Mesodermal cell (in vitro differentiated cells): ENCODE measurements around the gene FCN2.

Experiments used
- H3K27ac ChIP-seq: 2 replicates; pipeline ENCODE4 v1.7.0; 2013; ENCODE audit warnings: mild to moderate bottlenecking, low read depth, low read length, moderate library complexity; ENCODE audit not compliant: severe bottlenecking
- H3K36me3 ChIP-seq: 2 replicates; pipeline ENCODE4 v1.7.1; 2013; ENCODE audit warnings: mild to moderate bottlenecking, low read length, moderate library complexity; ENCODE audit not compliant: control insufficient read depth, insufficient read depth
- H3K4me1 ChIP-seq: one replicate; pipeline ENCODE4 v1.7.1; 2013; ENCODE audit warnings: mild to moderate bottlenecking, low read length; ENCODE audit not compliant: insufficient read depth, control insufficient read depth, poor library complexity, severe bottlenecking
- H3K4me3 ChIP-seq: 2 replicates; pipeline ENCODE4 v1.7.0; 2013; ENCODE audit warnings: low read length, control low read depth, mild to moderate bottlenecking; ENCODE audit not compliant: insufficient read depth, poor library complexity, severe bottlenecking; ENCODE audit errors: extremely low read depth
- H3K9me3 ChIP-seq: 2 replicates; pipeline ENCODE4 v1.7.1; 2013; ENCODE audit warnings: mild to moderate bottlenecking, low read length, moderate library complexity; ENCODE audit not compliant: control insufficient read depth
- WGBS, 2 experiments: methylation state at CpG; one replicate each; pipeline ENCODE4 v1.1.5; 2013; ENCODE audit warnings: missing lambda C conversion rate in 2 of 2; ENCODE audit not compliant: insufficient coverage in 2 of 2; 5-methylcytosine and 5-hydroxymethylcytosine counted together

FCN2 gene

GRCh38 chr9:134870301-134870694 is 10.3 kb upstream of the FCN2 start:
- Histone ChIP-seq H3K9me3 (no peaks in the 10 kb centered on the region), H3K27ac (no peak overlapping the region), H3K4me3 (no peak overlapping the region), H3K4me1 (no peaks in the 10 kb centered on the region), H3K36me3 (no peaks in the 10 kb centered on the region)
- 82 to 83% methylated on average over 8 to 9 of the region's 11 CpGs for WGBS, 2 experiments

- no peak overlapping the region for H3K27ac ChIP-seq
- H3K36me3 ChIP-seq: no peaks in the 10 kb centered on the region
- no peaks in the 10 kb centered on the region for H3K4me1 ChIP-seq
- no peaks in the 10 kb centered on the region for H3K9me3 ChIP-seq
- 93 to 96% methylated on average over 20 to 22 of the region's 30 CpGs for WGBS, 2 experiments
- H3K4me3 ChIP-seq: no peak overlapping the region
Measured at GRCh38 chr9:134870746-134871662, 9.6 kb upstream of the FCN2 start.

GRCh38 chr9:134871697-134872340 is 8.8 kb upstream of the FCN2 start:
- H3K4me3 ChIP-seq: no peak overlapping the region
- H3K27ac ChIP-seq: no peak overlapping the region
- H3K9me3 ChIP-seq: no peaks in the 10 kb centered on the region
- no peaks in the 10 kb centered on the region for H3K36me3 ChIP-seq
- no peaks in the 10 kb centered on the region for H3K4me1 ChIP-seq
- 91 to 92% methylated on average over 15 of the region's 16 CpGs for WGBS, 2 experiments

GRCh38 chr9:134872482-134873231 is 8.0 kb upstream of the FCN2 start:
- Histone ChIP-seq H3K4me3 (no peak overlapping the region), H3K4me1 (no peaks in the 10 kb centered on the region), H3K36me3 (no peaks in the 10 kb centered on the region), H3K9me3 (no peaks in the 10 kb centered on the region), H3K27ac (no peak overlapping the region)
- WGBS, 2 experiments: 89 to 94% methylated on average over 18 to 22 of the region's 24 CpGs

GRCh38 chr9:134875371-134875770 is 5.2 kb upstream of the FCN2 start:
- Histone ChIP-seq H3K36me3 (no peaks in the 10 kb centered on the region), H3K4me1 (no peaks in the 10 kb centered on the region), H3K9me3 (no peaks in the 10 kb centered on the region), H3K4me3 (no peak overlapping the region), H3K27ac (no peak overlapping the region)
- 100% methylated on average over 1 of the region's 1 CpG; no CpG with 5 or more reads in 1 of the 2 experiments for WGBS, 2 experiments

GRCh38 chr9:134877541-134877940 is 3.1 kb upstream of the FCN2 start:
- Histone ChIP-seq H3K4me3 (no peak overlapping the region), H3K4me1 (no peaks in the 10 kb centered on the region)
- WGBS, 2 experiments: 70 to 86% methylated on average over 2 to 3 of the region's 4 CpGs

GRCh38 chr9:134879664-134880483 is 736 bp upstream of the FCN2 start:
- H3K4me3 ChIP-seq: no peak overlapping the region
- no peak overlapping the region for H3K27ac ChIP-seq
- H3K36me3 ChIP-seq: no peaks in the 10 kb centered on the region
- no peaks in the 10 kb centered on the region for H3K9me3 ChIP-seq
- H3K4me1 ChIP-seq: no peaks in the 10 kb centered on the region
- WGBS, 2 experiments: 90 to 93% methylated on average over 5 to 13 of the region's 13 CpGs

More at GRCh38 chr9:134877541-134877940, 3.1 kb upstream of the FCN2 start:
- Histone ChIP-seq H3K36me3 (no peaks in the 10 kb centered on the region), H3K9me3 (no peaks in the 10 kb centered on the region), H3K27ac (no peak overlapping the region)

GRCh38 chr9:134881313-134881670 is 682 bp downstream of the FCN2 start:
- WGBS, 2 experiments: 92 to 96% methylated on average over 13 of the region's 13 CpGs
- Histone ChIP-seq H3K4me3 (no peak overlapping the region), H3K27ac (no peak overlapping the region), H3K9me3 (no peaks in the 10 kb centered on the region), H3K4me1 (no peaks in the 10 kb centered on the region), H3K36me3 (no peaks in the 10 kb centered on the region)

GRCh38 chr9:134882204-134882785 is 1.7 kb downstream of the FCN2 start:
- H3K27ac ChIP-seq: no peak overlapping the region
- H3K4me1 ChIP-seq: no peaks in the 10 kb centered on the region
- H3K4me3 ChIP-seq: no peak overlapping the region
- no peaks in the 10 kb centered on the region for H3K36me3 ChIP-seq
- no peaks in the 10 kb centered on the region for H3K9me3 ChIP-seq
- 76 to 85% methylated on average over 3 of the region's 3 CpGs for WGBS, 2 experiments
